Hair follicular keratinocyte (primary cell): ENCODE results near the gene ITGB8. TPM values are rescaled to one million over a fixed set of nuclear protein-coding genes. Genes with fewer than 3 reads are reported as not detected.

ENCODE experiments used
- total RNA-seq: library from RNA; depleted of rRNA; stranded (reverse); fragments of >200 nt; gene quantifications from 2 replicates; pipeline ENCODE4 v1.2.3, GENCODE V29; 2015

The ITGB8 gene
- total RNA-seq: 15.1 and 41.0 TPM in 2 replicates

DNA sequence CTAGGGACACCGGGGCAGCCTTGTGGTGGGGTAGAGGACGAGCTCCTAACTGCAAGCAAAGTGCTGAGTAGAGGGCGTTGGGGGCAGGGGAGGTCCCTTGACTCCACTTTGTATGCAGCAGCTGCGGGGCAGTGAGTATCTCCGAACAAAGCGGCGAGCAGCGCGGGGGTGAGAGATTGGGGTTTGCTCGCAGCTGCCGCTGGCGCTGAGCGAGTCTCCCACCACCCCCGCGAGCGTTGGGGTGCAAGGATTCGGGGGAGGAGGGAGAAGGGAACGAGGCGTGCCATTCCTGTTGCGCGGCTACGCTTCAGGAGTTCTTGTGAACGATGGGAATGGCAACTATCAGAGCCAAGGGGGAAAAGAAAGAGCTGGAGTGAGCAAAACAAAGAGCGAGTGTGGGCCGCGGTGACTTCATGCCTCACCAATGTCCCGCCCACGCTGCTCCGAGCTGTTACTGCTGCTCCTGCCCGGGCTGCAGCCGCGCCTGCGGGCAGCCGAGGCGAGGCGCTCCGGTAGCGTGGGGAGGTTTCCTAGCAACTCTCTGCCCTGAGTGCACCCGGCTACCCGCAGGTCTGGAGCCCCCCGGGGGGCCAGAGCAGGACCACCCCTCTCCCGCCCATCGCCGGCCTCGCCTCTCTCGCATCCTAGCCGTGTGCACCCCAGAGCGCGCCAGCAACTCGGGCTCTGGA lies at the start of gene ITGB8:
ITGB8 (plus strand) TSS at position 662 of the 689 bp plus-strand sequence. CDS start 907 bp downstream, outside the sequence.

Other genes with a start within 250 kb of the ITGB8 start
- 0.86 and 1.4 TPM in 2 replicates for gene MACC1, start 113.5 kb upstream of the ITGB8 start, total RNA-seq